Activated CD4-positive, alpha-beta T cell treated with anti-CD3 and anti-CD28 coated beads, Interleukin-10, Interleukin-2, amounts not matched to agents 100 ng/mL and 50 ng/mL, durations not matched to agents 16 hours and 8 hours (primary cell): ENCODE data around the gene ARID1B.
"Not testable (repeated sequence)": the region's sequence is repeated elsewhere in the genome, so short reads cannot be mapped to it uniquely, and the experiment has no call there.

Experiments
- DNase-seq: peaks from one replicate; pipeline ENCODE4 v3.0.0-alpha.2; 2020

The ARID1B gene

DNA sequence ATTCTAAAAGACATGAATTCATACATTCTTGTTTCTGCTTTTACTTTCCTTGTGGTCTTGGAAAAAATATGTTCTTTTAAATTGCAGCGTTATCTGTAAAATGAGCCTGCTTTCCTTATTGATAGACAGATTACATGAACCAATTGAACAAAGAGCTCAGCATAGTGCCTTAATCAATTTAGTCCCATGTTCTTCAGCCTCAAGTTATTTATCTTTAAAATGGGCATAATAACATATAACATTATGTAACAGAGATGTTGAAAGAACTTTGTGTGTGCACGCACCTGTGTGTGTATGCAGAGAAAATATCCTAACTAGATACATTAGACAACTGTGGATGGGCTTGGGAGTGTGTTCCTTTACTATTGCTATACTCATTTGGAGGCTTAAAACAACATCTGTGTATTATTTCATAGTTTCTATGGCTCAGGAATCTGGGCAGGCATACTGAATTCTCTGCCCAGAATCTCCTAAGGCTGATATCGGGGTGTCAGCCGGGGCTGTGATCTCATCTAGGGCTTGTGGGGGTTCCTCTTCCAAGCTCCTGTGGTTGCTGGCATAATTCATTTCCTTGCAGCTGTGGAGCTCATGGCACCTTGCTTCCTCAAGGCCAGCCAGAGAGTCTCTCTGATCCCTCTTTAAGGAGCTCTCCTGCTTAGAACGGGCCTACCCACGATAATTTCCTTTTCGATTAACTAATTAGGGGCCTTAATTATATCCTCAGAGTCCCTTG, 194.1 kb downstream of the ARID1B start:
- no peak for DNase-seq

DNA sequence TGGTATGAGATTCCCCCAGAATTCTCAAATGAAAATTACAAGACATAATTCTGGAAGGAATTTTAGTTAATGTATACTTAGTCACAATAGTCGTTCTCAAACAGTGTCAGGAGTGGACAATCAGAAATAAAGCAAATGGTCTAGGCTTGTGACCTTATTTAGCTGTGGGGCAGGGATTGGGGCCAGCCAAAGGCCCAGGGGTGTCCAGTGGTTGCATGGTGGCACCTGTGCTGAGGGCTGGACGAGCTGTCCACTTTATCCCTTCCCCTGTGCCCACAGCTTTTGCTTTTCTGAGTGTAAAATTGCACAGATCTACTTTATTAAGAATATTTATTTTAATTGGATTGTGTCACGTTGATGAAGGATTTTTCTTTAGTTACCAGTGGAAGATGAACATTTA, 195.0 kb downstream of the ARID1B start:
- DNase-seq = no peak

DNA sequence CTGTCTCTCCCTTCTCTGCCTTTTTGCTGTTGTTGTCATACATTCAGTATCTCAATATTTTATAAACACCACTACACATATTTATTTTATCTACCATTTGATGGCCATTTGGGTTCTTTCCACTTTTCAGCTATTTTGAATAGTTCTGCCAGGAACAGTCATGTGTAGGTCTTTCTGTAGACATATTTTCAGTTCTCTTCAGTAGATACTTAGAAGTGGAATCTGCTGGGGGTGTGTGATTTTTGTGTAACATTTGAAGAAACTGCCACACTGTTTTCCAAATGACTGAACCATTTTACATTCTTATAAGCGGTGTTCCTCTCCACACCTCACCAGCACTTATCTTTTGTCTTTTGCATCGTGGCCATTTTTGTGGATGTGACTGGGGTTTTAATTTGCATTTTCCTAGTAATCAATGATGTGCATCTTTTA, 197.7 kb downstream of the ARID1B start:
- DNase-seq = no peak

DNA sequence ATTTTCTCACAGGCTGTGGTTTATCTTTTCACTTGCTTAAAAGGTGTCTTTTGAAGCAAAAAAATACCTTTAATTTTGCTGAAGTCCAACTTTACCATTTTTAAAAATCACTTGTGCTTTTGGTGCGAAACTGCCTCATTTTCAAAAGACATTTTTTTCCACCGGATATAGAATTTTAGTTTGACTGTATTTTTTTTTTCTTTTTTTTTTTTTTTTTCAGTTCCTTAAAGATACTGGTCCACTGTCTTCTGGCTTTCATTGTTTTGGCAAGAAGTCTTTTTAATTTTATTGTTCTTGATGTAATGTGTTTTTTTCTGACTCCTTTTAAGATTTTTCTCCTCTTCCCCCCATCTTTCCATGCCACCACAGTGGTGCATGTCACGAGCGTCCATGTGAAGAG, 198.2 kb downstream of the ARID1B start:
- DNase-seq = no peak

DNA sequence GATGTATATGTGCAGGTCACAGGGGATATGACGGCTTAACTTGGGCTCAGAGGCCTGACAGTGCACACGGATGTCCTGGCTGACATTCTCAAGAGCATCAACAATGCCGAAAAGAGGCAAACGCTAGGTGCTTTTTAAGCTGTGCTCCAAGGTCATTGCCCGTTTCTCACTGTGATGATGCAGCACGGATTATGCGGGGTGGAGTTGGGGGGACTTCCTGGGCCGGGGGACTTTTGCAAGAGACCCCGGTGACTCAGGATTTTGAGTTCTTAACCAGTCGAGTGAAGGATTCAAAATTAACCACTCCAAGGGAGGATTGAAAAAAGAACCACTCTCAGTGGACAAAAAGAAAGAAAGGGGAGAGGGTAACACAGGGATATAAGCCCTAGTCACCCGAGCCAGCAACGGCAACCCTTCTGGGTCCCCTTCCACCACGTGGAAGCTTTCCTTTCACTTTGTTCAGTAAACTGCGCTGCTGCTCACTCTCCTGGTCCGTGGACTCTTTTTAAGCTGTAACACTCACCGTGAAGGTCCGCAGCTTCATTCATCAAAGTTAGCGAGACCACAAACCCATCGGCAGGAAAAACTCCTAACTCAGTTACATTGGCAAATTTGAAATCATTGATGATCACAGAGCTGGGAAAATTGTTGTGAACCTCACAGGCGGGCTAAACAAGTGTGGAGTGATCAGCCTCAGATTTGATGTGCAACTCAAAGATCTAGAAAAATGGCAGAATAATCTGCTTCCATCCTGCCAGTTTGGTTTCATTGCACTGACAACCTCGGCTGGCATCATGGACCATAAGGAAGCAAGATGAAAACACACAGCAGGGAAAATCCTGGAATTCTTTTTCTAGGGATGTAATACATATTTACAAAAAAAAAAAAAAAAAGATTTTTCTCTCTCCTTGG, 199.3 kb downstream of the ARID1B start:
- DNase-seq = peak; percentile 35

DNA sequence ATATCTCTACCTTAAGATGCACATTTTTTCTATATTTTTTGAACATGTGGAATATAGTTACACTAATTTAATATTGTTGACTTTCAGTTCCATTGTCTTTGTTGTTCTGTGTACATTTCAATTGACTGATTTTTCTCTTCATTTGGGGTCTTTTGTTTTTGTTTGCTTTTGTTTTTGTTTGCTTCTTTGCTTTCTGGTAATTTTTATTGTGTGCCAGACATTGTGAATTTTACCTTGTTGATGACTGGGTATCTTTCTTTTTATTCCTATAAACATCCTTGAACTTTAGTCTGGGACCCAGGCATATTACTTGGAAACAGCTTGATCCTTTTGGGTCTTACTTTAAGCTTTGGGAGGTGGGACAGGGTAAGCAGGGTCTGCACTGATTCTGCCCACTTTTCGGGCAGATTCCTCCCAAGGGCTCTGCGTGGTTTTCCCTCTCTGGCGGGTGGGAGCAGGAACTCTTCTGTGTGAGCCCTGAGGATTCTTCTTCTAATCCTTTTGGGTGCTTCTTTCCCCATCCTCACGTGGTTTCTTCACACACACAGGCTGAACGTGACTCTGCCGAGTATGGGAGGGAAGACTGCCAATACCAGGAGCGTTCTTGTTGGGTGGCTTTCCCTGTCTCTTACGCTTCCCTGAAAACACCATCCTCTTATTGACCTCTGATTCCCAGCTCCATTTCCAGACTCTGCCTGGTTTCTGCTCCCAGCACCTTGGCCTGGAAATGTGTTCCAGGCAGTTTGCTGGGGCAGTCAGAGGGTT, 200.5 kb downstream of the ARID1B start:
- no peak for DNase-seq

DNA sequence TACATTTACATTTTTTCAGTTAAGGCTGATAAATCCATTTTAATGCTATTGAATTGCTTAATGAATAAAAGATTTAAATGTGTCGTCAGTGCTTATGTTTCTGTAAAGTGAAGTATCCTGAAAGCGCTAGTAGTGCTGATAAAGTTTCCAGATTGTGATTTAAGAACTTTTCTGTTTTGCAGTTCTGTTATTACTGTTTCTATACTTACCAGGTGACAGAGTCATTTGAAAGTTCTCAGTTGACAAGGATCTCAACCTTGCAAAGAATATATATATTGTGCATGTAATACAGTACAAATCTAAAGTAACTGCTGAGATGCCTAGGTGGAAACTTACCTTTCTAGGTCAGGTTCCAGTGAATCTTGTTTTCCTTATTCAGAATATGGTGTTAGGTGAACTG, 201.8 kb downstream of the ARID1B start:
- DNase-seq = peak; percentile 59

DNA sequence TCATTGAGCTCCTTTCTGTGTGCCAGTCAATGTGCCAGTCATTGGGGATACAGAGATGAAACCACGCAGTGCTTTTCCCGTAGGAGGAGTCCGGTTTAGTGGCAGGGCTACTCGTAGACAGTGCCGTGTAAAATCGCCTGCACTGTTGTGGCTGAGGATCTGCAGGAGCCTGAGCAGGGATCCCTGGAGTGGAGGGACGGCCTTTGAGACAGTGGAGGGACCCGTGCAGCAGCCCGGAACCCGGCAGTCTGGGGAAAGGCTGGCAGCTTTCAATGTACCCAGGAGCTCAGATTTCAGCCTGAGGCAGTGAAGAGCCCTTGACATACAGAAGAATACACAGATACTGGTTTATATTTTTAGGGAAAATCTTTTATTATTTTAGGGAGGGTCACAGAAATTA, 203.3 kb downstream of the ARID1B start:
- no peak for DNase-seq

DNA sequence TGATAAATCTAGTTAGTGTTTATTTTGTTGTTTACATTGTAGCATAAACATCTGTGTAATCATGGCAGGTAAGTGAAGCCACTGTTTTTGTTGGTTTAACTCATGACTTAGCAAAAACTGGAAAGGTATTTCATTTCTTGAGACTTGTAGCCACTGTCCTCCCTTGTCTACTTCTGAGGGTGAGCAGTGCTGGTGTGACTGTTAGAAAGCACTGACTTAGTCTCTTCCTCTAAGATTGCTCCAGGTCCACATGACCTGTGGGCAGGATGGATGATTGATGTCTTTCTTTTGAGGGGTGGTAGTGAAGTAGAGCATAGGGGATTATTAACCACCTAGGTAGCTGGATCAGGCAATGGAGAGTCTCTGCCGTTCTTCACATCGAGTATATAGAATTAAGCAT, 203.8 kb downstream of the ARID1B start:
- DNase-seq = no peak

DNA sequence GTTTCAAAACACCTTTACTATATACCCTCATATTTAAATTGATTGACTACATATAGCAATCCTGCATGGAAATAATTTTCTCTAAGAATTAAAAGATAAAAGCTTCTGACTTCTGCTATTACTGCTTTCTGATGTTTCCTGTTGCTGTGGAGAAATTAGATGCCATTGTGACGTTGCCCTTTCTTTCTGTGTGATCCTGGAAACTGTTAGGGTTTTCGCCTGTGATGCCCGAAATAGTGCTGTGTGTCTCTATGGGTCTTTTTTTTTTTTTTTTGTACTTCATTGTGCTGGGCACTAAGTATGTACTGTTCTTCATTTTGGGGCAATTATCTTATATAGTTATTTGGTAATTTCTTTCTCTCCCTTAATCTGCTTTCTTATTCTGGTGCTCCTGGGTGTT, 205.0 kb downstream of the ARID1B start:
- DNase-seq = no peak

DNA sequence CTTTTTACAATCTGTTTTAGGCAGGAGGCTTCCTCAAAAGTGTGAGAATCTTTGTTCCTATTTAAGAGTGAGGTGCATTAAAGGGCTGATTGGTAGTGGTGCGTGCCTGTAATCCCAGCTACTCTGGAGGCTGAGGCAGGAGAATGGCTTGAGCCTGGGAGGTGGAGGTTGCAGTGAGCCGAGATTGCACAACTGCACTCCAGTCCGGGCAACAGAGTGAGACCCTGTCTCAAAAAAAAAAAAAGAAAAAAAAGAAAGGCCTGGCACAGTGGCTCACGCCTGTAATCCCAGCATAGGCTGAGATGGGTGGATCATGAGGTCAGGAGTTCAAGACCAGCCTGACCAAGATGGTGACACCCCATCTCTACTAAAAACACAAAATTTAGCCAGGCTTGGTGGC, 205.7 kb downstream of the ARID1B start:
- DNase-seq = not testable (repeated sequence)

DNA sequence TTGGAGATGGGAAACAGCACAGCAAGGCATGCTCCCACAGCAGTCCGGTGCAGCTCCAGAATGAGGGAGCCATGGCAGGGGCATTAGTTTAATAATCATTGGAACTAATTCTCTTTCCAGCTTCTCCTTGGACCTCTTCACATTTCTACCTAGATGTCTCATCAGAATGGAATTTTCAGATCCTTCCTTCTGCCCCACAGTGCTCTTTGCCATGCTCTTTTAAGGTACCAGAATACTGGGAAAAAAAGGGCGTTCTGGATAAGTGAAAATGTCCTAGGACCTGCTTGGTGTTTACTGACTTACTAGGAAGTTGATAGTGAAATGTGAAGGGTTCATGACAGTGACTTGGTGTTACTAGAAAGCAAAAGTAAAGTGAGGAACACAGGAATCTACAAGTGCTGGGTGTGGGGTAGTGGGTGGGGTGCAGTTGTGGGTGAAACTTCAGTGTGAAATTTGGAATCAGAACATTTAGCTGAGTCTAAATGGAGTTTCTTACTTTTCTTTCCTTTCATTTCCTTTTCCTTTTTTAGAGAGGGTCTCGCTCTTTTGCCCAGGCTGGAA, 207.1 kb downstream of the ARID1B start:
- DNase-seq = no peak

DNA sequence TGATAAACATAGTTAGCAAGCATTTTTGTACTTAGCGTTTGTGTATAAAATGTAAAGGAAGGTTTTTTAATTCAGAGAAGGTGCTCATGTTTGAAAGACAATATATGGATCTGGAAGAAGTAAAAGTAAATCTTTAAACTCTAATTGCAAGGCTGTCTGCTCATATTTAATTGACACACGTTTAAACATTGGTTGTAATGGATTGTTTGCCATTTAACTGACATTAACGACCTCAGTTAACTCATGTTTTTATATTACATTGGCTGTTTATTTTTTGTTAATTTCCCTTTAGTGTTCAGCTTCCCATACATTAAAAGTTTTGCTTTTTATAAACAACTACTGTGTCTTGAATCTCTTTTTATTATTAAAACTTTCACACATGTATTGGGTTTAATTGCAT, 208.1 kb downstream of the ARID1B start:
- DNase-seq = no peak

DNA sequence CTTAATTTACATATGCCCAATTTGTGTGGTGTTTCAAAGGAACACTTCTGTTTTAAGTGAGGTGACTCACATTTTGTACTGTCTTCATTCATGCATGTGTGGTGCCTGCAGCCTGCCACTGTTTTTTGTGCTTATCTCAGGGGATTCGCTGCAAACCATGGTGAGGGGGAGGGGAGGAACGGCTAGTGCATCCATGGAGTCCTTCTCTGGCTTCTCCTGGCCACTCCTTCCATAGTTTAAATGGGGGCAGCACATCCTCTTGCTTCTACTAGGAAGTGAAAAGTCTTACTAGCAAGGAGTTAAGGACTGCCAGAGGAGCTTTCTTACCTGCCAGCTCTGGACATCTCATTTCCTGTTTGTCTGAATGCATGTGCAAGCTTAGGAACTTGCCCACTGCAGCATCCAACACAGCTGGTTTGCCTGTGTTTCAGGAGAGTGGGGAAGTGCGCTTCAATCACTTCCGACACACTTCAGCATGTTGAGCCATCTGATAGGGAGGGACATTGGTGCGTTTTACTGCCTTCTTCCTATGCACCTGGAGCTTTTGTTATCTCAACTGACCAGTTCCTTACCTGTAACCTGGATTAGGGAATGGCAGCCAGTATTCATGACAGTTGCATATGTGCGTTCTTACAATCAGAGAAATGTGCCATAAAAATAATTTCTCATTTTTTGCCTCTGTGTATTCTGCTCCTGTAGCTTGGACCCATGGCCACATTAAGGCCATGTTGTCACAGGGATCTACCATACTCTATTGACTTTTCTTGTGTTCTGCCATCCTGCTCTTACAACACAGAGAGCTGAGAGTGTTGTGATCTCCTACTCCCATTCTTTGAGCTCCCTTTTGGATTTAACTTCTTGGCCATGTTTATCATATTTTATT, 211.3 kb downstream of the ARID1B start:
- DNase-seq = no peak

DNA sequence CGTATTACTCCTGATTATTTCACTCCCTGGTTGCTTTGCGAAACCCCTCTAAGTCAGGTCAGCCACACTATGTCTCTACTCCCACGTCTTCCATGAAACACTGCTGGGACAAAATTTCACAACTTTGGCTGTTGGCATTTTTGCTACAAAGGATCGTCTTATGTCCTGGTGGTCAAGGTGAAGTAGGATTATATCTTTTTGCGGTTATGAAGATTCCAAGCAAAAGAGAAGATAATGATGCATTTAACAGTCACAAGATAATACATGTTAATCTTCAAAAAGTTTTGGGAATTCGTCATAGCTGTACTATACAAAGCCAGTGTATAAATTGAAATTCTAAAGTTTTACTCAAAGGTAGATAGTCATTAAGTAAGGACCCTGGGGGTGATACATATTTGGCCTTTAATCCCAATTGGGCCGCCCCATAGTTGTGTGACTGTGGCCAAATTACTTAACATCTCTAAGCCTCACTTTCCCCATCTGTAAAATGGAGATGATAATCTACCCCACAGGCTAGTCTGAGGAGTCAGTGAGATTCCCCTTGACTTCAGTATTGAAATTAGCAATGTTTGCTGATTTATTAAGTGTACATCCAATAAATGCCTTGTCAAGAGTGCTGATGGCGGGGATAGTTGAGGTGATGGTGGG, 212.1 kb downstream of the ARID1B start:
- DNase-seq = no peak

DNA sequence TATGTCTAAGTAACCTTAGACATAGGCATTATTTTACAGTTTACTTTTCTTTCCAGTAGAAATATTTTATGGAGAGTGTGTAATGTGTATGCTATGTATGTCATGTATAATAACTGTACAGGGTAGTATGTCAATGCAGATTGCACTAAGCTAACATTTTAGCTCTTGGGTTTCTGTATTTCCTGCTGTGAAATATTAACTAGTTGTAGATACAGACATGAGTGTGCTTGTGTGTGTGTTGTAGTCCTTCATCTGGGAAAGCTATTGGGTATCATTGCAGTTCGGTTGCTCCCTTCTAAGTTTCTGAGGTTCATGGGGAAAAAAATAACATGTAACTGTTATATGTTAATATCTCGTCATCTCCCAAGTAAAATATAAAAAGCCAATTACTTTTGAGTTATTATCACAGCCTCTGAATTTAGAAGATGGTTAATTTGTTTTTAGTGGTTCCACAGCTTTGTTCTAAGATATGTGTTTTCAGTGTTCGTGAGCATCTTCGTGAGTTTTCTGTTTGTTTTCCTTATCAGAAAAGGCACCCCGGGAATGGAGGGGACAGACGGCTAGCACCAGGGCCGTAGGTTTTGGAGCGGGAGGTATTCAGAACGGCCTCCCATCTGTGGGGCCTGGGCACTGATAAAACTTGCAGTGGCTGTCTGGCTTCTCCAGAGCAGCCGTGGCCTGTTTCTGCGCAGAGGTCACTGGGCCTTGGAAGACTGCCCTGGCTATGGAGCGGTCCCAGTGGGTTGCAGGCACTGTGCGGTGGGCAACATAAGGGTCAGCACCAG, 215.0 kb downstream of the ARID1B start:
- DNase-seq = no peak

DNA sequence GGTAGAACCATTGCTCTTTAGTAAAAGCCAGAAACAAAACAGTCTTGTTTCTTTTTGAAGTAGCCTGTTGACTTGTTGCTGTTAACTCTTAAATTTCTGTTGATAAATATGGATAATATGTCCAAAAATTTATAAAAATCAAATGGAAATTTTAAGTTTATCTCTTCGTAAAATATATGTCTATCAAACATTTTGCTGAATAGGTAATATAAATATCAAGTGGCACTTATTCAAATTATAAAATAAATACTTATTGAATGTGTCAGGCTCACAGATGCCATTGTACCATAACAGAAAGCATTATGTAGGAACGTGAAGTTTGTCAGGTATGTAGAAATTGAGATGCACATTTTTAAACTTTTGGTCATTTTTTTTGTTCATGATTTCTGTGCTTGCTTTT, 216.5 kb downstream of the ARID1B start:
- DNase-seq = no peak

DNA sequence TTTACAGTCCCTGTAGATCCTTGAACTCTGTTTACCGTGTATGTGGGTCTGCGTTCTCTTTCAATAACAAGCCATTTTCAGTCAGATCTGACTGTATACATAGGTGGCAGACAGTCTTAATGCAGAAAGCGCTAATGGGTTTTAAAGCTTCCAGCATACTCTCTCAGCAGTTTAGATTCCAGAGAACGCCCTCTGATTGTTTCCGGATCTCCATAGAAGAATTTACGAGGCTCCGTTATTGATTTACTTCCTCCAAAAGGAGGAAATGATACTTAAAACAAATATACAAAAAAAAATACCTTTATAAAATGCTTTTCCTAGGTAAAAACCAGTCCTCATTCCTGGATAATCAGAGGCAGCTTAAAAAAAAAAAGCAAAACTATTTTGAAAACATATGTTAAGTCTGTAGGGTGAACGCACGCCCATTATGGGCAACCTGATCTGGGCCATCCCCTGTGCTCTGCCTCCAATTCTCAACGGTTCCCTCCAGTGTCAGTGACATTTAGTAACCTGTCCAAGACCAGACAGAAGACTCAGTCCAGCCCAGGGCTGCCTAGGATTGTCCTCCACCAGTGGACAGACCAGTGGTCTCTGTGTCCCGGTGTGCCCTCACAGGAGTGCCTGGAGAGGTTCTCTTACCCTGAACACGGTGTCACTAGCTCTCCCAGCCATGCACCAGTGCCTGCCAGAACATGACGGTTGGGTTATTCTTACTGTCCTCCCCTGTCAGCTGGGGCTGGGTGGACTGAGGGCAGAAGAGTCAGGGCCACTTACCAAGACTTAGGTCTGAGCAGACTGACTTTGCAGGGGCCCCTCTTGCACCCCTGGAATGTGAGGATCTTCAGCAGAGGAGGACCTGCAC, 217.3 kb downstream of the ARID1B start:
- DNase-seq = no peak

DNA sequence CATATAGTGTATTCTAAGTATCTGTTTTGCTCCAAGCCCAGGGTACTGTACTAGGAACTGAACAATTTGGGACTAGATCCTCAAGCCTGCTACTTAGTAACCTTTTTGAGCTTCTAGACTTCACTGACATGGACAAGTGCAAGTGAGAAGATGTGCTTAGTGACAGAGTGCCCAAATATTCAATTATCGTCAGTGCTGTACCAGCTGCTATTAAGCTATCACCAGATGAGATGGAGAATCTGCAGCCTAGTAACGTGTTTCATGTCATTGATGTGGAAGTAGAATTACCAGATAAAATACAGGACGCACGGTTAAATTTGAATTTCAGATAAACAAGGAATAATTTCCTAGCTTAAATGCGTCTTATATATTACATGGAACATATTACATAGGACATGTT, 218.3 kb downstream of the ARID1B start:
- no peak for DNase-seq

DNA sequence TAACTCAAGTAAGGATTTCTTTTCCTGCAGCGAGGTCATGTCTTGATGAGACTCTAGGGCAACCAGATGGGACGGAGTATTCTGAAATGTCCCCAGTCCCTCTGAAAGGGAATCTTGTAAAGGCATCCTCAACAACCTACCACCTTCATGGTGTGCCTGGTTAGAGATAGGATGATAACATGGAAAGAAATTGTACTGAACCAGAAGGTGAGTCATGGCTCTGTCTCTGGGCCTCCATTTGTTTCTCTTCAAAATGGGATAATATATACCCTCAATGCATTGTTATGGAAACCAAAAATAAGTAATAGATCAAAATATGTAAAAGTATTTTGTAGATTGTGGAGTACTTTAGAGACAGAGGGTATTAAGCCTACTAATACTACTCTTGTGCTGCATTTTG, 219.1 kb downstream of the ARID1B start:
- no peak for DNase-seq
